HG03521 (cell line): ENCODE results near the gene LRP6.
"Not testable (repeated sequence)": the region's sequence is repeated elsewhere in the genome, so short reads cannot be mapped to it uniquely, and the experiment has no call there.

Experiments
- ATAC-seq: cut with Tn5 transposase; IDR thresholded peaks from one replicate; pipeline ENCODE4 v1.9.1; 2021; ENCODE audit warnings: mild to moderate bottlenecking, moderate library complexity; ENCODE audit not compliant: unreplicated experiment

LRP6 gene

GRCh38 chr12:12182703-12183365 is 84.0 kb downstream of the LRP6 start:
- no peak for ATAC-seq

GRCh38 chr12:12181511-12181910 is 85.3 kb downstream of the LRP6 start:
- no peak for ATAC-seq

GRCh38 chr12:12180575-12180974 is 86.3 kb downstream of the LRP6 start:
- no peak for ATAC-seq

- ATAC-seq, result no peak
These were observed 86.7 kb downstream of the LRP6 start for GRCh38 chr12:12180136-12180535.

DNA sequence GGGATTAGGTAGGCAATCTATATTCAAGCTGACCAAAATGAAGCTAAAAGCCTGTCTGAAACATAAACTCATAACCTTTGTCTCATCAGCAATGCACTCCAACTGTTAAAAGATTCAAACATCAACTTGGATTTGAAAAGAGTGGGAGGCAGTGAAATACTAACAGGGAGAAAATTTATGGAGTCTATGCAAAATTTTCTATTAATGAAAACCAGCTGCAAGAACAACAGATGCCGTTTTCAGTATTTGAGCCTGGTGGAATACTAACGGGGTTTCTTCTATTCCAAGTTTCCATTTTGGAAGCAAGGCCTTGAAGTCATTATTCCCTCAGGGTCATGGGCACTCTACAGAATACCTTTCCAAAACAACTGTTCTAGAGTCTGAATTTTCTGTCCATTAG is 88.3 kb downstream of the LRP6 start:
- ATAC-seq, result no peak

- no peak for ATAC-seq
These were observed 90.4 kb downstream of the LRP6 start for GRCh38 chr12:12176402-12176801.

DNA sequence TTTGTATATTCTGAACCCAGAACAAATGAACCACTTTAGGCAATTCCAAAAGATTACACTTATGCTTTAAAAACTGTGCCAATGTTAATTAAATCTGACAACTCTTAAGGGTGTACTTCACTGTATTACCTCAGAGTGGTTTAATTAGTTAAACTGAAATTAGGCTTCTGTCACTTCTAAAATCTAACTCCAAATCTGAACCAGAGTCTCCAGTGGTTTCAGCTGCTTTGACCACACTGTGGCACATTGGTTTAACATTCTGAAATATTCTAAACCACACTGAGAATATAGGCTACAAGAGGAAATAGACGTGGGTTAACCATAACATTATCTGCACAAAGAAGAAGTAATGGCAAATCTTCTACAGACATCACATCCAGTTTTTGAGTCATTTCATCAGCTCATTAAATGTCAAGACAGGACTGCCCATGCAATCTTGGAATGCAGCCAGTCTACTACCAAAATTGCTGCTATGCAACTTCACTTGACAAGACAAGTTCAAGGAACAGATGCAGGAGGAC is 94.8 kb downstream of the LRP6 start:
- ATAC-seq, result peak; percentile 80

- ATAC-seq, result no peak
These were observed 99.0 kb downstream of the LRP6 start for GRCh38 chr12:12167847-12168246.

- ATAC-seq, result no peak
These were observed 100.1 kb downstream of the LRP6 start for GRCh38 chr12:12166751-12167150.

GRCh38 chr12:12159988-12160387 is 106.9 kb downstream of the LRP6 start:
- no peak for ATAC-seq

DNA sequence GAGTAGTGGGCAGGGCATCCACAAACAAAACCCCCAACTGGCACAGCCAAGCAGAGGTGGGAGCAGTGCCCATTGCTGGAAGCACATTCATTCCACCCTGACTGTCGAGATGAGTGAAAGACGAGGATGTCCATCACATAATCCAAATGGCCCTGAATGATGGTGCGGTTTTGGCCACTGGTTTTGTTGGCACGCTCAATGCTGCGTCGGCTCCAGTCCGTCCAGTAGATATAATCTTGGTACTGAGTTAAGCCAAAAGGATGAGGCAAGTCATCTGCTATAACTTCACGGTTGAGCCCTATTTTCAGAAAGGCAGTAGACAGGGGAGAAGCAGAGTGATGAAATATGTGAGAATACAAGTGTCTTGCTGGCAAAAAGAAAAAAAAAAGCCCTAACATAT is 108.0 kb downstream of the LRP6 start:
- no peak for ATAC-seq

DNA sequence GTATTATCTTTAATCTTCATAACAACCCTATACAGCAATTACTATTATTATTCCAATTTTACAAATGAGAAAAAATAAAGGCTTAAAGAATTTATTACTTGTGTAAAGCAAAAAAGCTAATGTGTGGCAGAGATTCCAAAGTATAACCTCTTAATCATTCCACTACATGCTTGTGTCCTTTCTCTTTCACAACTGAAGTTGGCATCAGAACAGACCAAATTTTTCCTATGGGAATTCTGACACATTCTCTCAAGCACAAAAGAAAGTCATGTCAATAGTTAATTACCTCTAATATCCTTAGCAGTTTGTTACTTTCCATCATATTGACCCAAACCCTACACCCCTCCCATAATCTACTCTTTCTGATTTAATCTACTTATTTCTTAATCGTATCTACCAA is 109.4 kb downstream of the LRP6 start:
- no peak for ATAC-seq

GRCh38 chr12:12156828-12157227 is 110.0 kb downstream of the LRP6 start:
- no peak for ATAC-seq

- ATAC-seq, result no peak
These were observed 110.7 kb downstream of the LRP6 start for GRCh38 chr12:12156116-12156515.

DNA sequence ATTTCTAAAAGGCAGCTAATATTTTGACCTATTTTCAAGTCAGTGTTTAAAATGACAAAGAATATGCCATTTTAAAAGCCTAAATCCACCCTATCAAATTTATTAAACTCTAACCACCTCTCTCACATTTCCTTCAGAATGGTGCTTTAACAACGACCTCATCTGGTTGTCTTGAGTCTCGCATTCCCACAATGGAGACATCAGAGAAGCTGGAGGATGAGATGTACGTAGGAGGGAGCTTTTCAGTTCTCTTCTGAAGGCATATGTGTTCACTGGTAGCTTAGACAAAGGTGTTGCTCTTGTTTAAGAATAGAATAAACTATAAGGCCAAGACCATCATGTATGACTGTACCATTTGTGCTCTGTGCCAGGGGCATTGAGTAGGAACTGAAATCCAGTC is 113.2 kb downstream of the LRP6 start:
- no peak for ATAC-seq

GRCh38 chr12:12147111-12147510 is 119.7 kb downstream of the LRP6 start:
- no peak for ATAC-seq

GRCh38 chr12:12144531-12144930 is 122.3 kb downstream of the LRP6 start:
- ATAC-seq, result not testable (repeated sequence)

GRCh38 chr12:12141000-12141399 is 125.8 kb downstream of the LRP6 start:
- ATAC-seq, result no peak

DNA sequence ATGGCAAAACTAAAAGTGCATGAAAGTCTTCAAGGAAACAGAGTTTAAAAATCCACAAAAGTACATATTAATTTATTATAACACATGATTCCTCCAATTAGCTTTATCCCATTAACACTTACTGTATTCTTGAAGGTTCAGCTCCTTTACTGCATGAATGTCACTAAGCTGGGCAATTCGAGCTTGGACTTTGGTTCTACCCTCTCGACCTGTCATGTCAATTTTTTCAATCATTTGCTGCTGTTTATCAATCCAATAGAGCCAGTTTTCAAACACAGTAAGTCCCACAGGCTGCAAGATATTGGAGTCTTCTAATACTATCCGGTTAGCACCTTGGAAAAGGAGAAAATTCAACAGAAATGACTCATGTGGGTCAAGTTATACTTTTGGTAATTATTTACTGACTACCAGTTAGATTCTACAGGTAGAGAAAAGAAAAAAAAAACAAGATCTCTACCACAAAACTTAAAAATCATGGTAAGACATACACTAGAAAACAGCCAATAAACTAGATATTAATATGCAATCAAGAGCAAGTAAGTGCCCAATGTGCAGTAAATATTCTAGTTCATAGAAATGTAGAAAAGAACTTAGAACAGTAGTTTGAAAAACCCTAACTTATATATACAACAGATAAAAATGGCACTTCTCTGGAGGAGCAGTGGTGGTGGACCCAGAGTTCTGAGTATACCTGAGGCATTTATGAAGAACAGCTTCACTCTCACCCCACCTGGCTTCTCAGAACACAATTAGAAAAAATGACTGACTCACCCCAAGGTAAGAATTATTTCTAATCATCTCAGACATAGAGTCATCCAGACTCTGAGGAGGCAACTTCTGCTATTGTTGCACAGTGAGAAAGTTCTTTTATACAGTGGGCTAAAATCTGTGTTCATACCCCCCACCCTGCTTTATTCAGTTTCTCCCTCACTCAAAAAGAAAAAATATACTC is 128.4 kb downstream of the LRP6 start:
- no peak for ATAC-seq

DNA sequence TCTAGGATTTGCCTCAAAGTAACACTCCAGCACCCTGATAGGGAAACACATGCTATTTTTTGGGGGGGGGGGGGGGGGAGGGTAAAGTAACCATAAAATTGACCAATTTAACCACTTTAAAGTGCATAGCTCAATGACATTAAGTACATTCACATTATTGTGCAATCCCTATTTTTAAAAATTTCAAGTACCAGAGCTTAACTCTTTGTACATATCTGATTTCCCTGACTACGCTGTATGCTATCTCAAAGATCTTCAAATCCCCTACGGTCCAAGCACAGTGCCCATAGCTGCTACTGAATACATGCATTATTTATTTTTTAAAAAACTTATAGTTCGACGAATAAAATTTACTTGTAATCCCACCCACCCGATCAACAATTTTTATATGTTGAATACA is 133.1 kb downstream of the LRP6 start:
- no peak for ATAC-seq

GRCh38 chr12:12133259-12133658 is 133.6 kb downstream of the LRP6 start:
- ATAC-seq, result no peak

GRCh38 chr12:12128670-12129069 is 138.2 kb downstream of the LRP6 start:
- no peak for ATAC-seq
